Transverse colon (tissue), 4 donors: ENCODE measurements around the gene RERE. TPM values are rescaled to one million over a fixed set of nuclear protein-coding genes. Genes with fewer than 3 reads are reported as not detected.

Source experiments
- DNase-seq: peaks from one replicate; pipeline ENCODE4 v3.0.0-alpha.2; 2019
- H3K27ac ChIP-seq, 4 donors: fragments of 200-600 bp; sonication (generic); 2 replicates each; pipeline ENCODE4 v1.5.1; 2016 to 2018; ENCODE audit warnings: inconsistent platforms in 4 of 4
- H3K27me3 ChIP-seq: fragments of 200-600 bp; sonication (generic); 2 replicates; pipeline ENCODE4 v1.5.1; 2017; ENCODE audit warnings: inconsistent platforms
- H3K36me3 ChIP-seq, 4 donors: fragments of 200-600 bp; sonication (generic); 2 replicates each; pipeline ENCODE4 v1.5.1; 2017 to 2019; ENCODE audit warnings: inconsistent platforms in 4 of 4
- H3K4me1 ChIP-seq, 4 donors: fragments of 200-600 bp; sonication (generic); 2 replicates each; pipeline ENCODE4 v1.5.1; 2017 to 2020; ENCODE audit warnings: inconsistent platforms in 4 of 4
- H3K4me3 ChIP-seq, 4 donors: fragments of 200-600 bp; sonication (generic); 1 replicate in 1 of 4; 2 replicates in 3 of 4; pipeline versions ENCODE4 v1.5.1 to v1.6.1; 2017 to 2019; ENCODE audit warnings: inconsistent platforms in 4 of 4
- H3K9me3 ChIP-seq, 2 donors: fragments of 200-600 bp; sonication (generic); 2 replicates each; pipeline ENCODE4 v1.5.1; 2017 to 2019; ENCODE audit warnings: inconsistent platforms in 2 of 2
- CTCF ChIP-seq, 5 experiments: fragments of 200-600 bp in 3 of 5; fragments of 450-650 bp in 2 of 5; sonication (generic) in 3 of 5; IDR thresholded peaks; 1 replicate in 2 of 5; 2 replicates in 3 of 5; pipeline ENCODE4 v1.5.1; 2016 to 2017; ENCODE audit warnings: antibody characterized with exemption in 5 of 5, inconsistent platforms in 3 of 5, mild to moderate bottlenecking in 2 of 5, moderate library complexity in 1 of 5
- EP300 ChIP-seq: sonication (generic); formaldehyde crosslinking; IDR thresholded peaks from one replicate; pipeline ENCODE4 v1.6.1; 2017; ENCODE audit warnings: antibody characterized with exemption, low read depth
- POLR2A ChIP-seq: fragments of 450-650 bp; IDR thresholded peaks from one replicate; pipeline ENCODE4 v1.6.1; 2016; ENCODE audit warnings: antibody characterized with exemption, mild to moderate bottlenecking, moderate library complexity
- POLR2AphosphoS5 ChIP-seq, 3 donors: sonication (generic); formaldehyde crosslinking; IDR thresholded peaks; one replicate each; pipeline ENCODE4 v1.6.1; 2016; ENCODE audit warnings: antibody characterized with exemption in 3 of 3
- WGBS, 2 donors: methylation state at CpG; one replicate each; pipeline ENCODE4 v1.1.5; 2018; ENCODE audit warnings: low coverage in 1 of 2; 5-methylcytosine and 5-hydroxymethylcytosine counted together
- in situ Hi-C, 4 donors: fragments of 200-750 bp; cut with MboI; loops; one replicate each; pipeline versions ENCODE4 v1.15.0 to v1.15.1; 2017; ENCODE audit warnings: low sequenced_read_pairs in 3 of 4, low pct_ligation_motif_present in 1 of 4, low pct_unique_long_range_greater_than_20kb in 1 of 4
- intact Hi-C: fragments of 100-400 bp; cut with DNase I; formaldehyde crosslinking; loops from one replicate; pipeline ENCODE4 v1.15.1; 2023; ENCODE audit warnings: low total_unique reads
- total RNA-seq, 4 donors: library from RNA; depleted of rRNA; stranded (reverse); fragments of >200 nt; gene quantifications; one replicate each; pipeline ENCODE4 v1.1.0, GENCODE V29; 2016

The RERE gene
- total RNA-seq, 4 donors from 2014 or later, result 80.3 to 657 (median 105) TPM

- in situ Hi-C loops (loop anchor here in 2 of 4 donors (10.0 kb wide), 2 partner anchors 331 to 361 kb away; no protein-coding TSS in a partner anchor), intact Hi-C loops (no loop called here)
- DNase-seq, result no peak
- WGBS, 2 donors, result 89% methylated on average over 17 of the region's 18 CpGs; no CpG with 5 or more reads in 1 of the 2 donors
- Histone ChIP-seq H3K4me3 (no peak overlapping the region), H3K36me3 (no peaks in the 10 kb centered on the region), H3K27ac (no peak overlapping the region), H3K4me1 (peaks cover 9 to 18% (median 14%) of the 10 kb centered on the region in 4 donors), H3K9me3 (no peaks in the 10 kb centered on the region), H3K27me3 (no peaks in the 10 kb centered on the region)
- no peak for TF ChIP-seq EP300
- TF ChIP-seq POLR2AphosphoS5 (IDR thresholded peaks at IDR 0.05), result no peak
- TF ChIP-seq POLR2A, result no peak
- no peak for TF ChIP-seq CTCF (IDR thresholded peaks at IDR 0.05)
Observed at GRCh38 chr1:8345621-8346415, 471.6 kb downstream of the RERE start.

- no peak for DNase-seq
- in situ Hi-C loops, result loop anchor here in 2 of 4 donors (10.0 kb wide), 2 partner anchors 330 to 360 kb away; no protein-coding TSS in a partner anchor
Observed at GRCh38 chr1:8344893-8345507, 472.4 kb downstream of the RERE start.

GRCh38 chr1:8343464-8344001 is 473.9 kb downstream of the RERE start:
- in situ Hi-C loops, result loop anchor here in 2 of 4 donors (10.0 kb wide), 2 partner anchors 329 to 359 kb away; no protein-coding TSS in a partner anchor
- peak; percentile 85 for TF ChIP-seq EP300
- peak; percentile 38 to 74 (median 72) for TF ChIP-seq POLR2AphosphoS5 (IDR thresholded peaks at IDR 0.05)
- no peak for TF ChIP-seq POLR2A
- no peak for TF ChIP-seq CTCF (IDR thresholded peaks at IDR 0.05)
- H3K4me1 ChIP-seq, result peaks cover 9 to 14% (median 12%) of the 10 kb centered on the region in 4 donors
- H3K27me3 ChIP-seq, result no peaks in the 10 kb centered on the region
- no peaks in the 10 kb centered on the region for H3K9me3 ChIP-seq
- H3K36me3 ChIP-seq, result no peaks in the 10 kb centered on the region
- DNase-seq, result peak; percentile 65
- intact Hi-C loops, result no loop called here
- 48% methylated on average over 32 of the region's 32 CpGs; no CpG with 5 or more reads in 1 of the 2 donors for WGBS, 2 donors
- no peak overlapping the region for H3K4me3 ChIP-seq
- H3K27ac ChIP-seq, result peak overlapping the region; percentile 75 to 87 (median 80)

More at GRCh38 chr1:8344893-8345507, 472.4 kb downstream of the RERE start:
- H3K4me3 ChIP-seq, result no peak overlapping the region
- H3K27me3 ChIP-seq, result no peaks in the 10 kb centered on the region
- no peaks in the 10 kb centered on the region for H3K36me3 ChIP-seq
- no peak overlapping the region for H3K27ac ChIP-seq
- 60 to 91% methylated on average over 3 to 10 of the region's 10 CpGs for WGBS, 2 donors
- no peaks in the 10 kb centered on the region for H3K9me3 ChIP-seq
- intact Hi-C loops, result no loop called here
- TF ChIP-seq POLR2A, result no peak
- TF ChIP-seq EP300, result no peak
- TF ChIP-seq POLR2AphosphoS5 (IDR thresholded peaks at IDR 0.05), result no peak
- TF ChIP-seq CTCF (IDR thresholded peaks at IDR 0.05), result no peak
- peaks cover 9 to 18% (median 14%) of the 10 kb centered on the region in 4 donors for H3K4me1 ChIP-seq

GRCh38 chr1:8343044-8343443 is 474.4 kb downstream of the RERE start:
- Histone ChIP-seq H3K27me3 (no peaks in the 10 kb centered on the region), H3K4me3 (no peak overlapping the region), H3K36me3 (no peaks in the 10 kb centered on the region), H3K9me3 (no peaks in the 10 kb centered on the region), H3K27ac (peak overlapping the region; percentile 75 to 87 (median 80)), H3K4me1 (peaks cover 9 to 14% (median 12%) of the 10 kb centered on the region in 4 donors)
- in situ Hi-C loops (loop anchor here in 2 of 4 donors (10.0 kb wide), 2 partner anchors 328 to 358 kb away; no protein-coding TSS in a partner anchor), intact Hi-C loops (no loop called here)
- 70% methylated on average over 10 of the region's 11 CpGs; no CpG with 5 or more reads in 1 of the 2 donors for WGBS, 2 donors
- DNase-seq, result no peak
- no peak for TF ChIP-seq EP300
- TF ChIP-seq CTCF (IDR thresholded peaks at IDR 0.05), result no peak
- no peak for TF ChIP-seq POLR2A
- TF ChIP-seq POLR2AphosphoS5 (IDR thresholded peaks at IDR 0.05), result no peak
